ENCODE results near the gene EIF4A3.

EIF4A3 gene

GRCh38 chr17:80183581-80184422 is 36.9 kb upstream of the EIF4A3 start:
- TF ChIP-seq CTCF (IDR thresholded peaks at IDR 0.05; ENCODE audit: control insufficient read depth, insufficient read depth, low read depth, low read length, missing control alignments), result no peak
- H3K4me3 ChIP-seq (ENCODE audit: control insufficient read depth, low read depth, low read length), result no peak overlapping the region
- no peak for DNase-seq (ENCODE audit: low read depth)

GRCh38 chr17:80182845-80183223 is 35.9 kb upstream of the EIF4A3 start:
- no peak for DNase-seq (ENCODE audit: low read depth)
- no peak for TF ChIP-seq CTCF (IDR thresholded peaks at IDR 0.05; ENCODE audit: control insufficient read depth, insufficient read depth, low read depth, low read length, missing control alignments)
- no peak overlapping the region for H3K4me3 ChIP-seq (ENCODE audit: control insufficient read depth, low read depth, low read length)

GRCh38 chr17:80182118-80182844 is 35.4 kb upstream of the EIF4A3 start:
- H3K4me3 ChIP-seq (ENCODE audit: control insufficient read depth, low read depth, low read length), result no peak overlapping the region
- DNase-seq (ENCODE audit: low read depth), result no peak
- no peak for TF ChIP-seq CTCF (IDR thresholded peaks at IDR 0.05; ENCODE audit: control insufficient read depth, insufficient read depth, low read depth, low read length, missing control alignments)

- no peak for TF ChIP-seq CTCF (IDR thresholded peaks at IDR 0.05; ENCODE audit: control insufficient read depth, insufficient read depth, low read depth, low read length, missing control alignments)
- no peak overlapping the region for H3K4me3 ChIP-seq (ENCODE audit: control insufficient read depth, low read depth, low read length)
- DNase-seq (ENCODE audit: low read depth), result no peak
These were observed 34.5 kb upstream of the EIF4A3 start for GRCh38 chr17:80181431-80181830.

GRCh38 chr17:80180192-80180591 is 33.3 kb upstream of the EIF4A3 start:
- no peak for DNase-seq (ENCODE audit: low read depth)
- TF ChIP-seq CTCF (IDR thresholded peaks at IDR 0.05; ENCODE audit: control insufficient read depth, insufficient read depth, low read depth, low read length, missing control alignments), result no peak
- no peak overlapping the region for H3K4me3 ChIP-seq (ENCODE audit: control insufficient read depth, low read depth, low read length)

GRCh38 chr17:80177986-80178595 is 31.2 kb upstream of the EIF4A3 start:
- H3K4me3 ChIP-seq (ENCODE audit: control insufficient read depth, low read depth, low read length), result no peak overlapping the region
- no peak for DNase-seq (ENCODE audit: low read depth)
- no peak for TF ChIP-seq CTCF (IDR thresholded peaks at IDR 0.05; ENCODE audit: control insufficient read depth, insufficient read depth, low read depth, low read length, missing control alignments)

Data from AG09309 (cell line).